Neural progenitor cell (in vitro differentiated cells): Measurements from ENCODE around the gene ANAPC4.

Source experiments
- CTCF ChIP-seq: fragments of 200-600 bp; sonication (generic); IDR thresholded peaks from 2 replicates; pipeline ENCODE4 v1.5.1; 2017; ENCODE audit warnings: antibody characterized with exemption, mild to moderate bottlenecking
- EZH2 ChIP-seq: fragments of 200-600 bp; sonication (generic); IDR thresholded peaks from 2 replicates; pipeline ENCODE4 v1.6.1; 2017; ENCODE audit warnings: antibody characterized with exemption, mild to moderate bottlenecking, moderate library complexity

GRCh38 chr4:25351777-25352416, 25.2 kb upstream of the ANAPC4 start:
- TF ChIP-seq CTCF (no peak), EZH2 (no peak)
